ENCODE measurements around the gene KLK15.
"Not testable (repeated sequence)": the region's sequence is repeated elsewhere in the genome, so short reads cannot be mapped to it uniquely, and the experiment has no call there.

The KLK15 gene

DNA sequence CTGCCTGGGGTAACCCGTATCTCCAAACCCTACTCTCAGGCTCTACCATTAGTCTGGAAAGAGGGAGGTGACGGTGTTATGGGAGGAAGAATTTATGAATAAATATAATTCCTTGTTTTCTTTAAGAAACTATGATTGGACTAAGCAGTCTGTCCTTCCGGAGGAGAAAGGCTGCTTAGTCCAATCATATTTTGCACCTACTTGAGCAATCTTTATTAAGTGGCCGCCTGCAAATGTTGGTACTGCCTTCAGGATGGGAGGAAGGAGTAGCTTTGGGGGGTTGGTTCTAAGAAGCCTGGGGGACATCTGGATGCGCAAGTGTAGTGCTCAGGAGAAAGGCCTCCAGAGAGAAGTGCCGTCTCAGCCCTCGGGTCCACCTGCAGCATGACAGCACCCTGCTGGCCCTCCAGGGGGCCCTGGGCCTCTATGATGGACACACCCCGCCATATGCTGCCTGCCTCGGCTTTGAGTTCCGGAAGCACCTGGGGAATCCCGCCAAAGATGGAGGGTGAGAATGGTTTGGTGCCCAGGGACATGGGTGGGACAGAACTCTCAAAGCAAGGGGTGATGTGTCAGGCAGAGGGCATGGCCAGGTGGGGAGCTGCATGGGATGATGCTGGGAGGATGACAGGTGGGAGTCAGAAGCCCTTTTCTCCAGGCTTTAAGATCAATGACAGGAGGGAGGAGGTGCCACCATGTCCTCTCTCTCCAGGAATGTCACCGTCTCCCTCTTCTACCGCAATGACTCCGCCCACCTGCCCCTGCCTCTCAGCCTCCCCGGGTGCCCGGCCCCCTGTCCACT lies 39.1 kb downstream of the KLK15 start:
- H3K4me3 Mint-ChIP-seq = no peak overlapping the region
- ATAC-seq (replicated peaks) = peak; percentile 54
- H3K27ac Mint-ChIP-seq = peak overlapping the region in 1 of 2 donors; percentile 67
- no peaks in the 10 kb centered on the region for H3K9me3 Mint-ChIP-seq
- peaks cover 28% of the 10 kb centered on the region for H3K36me3 Mint-ChIP-seq (ENCODE audit: insufficient read depth)
- H3K4me1 Mint-ChIP-seq (ENCODE audit: low read depth in 2 of 2) = peaks cover 3 to 4% of the 10 kb centered on the region in 2 donors
- DNase-seq = no peak
- no peaks in the 10 kb centered on the region for H3K27me3 Mint-ChIP-seq

DNA sequence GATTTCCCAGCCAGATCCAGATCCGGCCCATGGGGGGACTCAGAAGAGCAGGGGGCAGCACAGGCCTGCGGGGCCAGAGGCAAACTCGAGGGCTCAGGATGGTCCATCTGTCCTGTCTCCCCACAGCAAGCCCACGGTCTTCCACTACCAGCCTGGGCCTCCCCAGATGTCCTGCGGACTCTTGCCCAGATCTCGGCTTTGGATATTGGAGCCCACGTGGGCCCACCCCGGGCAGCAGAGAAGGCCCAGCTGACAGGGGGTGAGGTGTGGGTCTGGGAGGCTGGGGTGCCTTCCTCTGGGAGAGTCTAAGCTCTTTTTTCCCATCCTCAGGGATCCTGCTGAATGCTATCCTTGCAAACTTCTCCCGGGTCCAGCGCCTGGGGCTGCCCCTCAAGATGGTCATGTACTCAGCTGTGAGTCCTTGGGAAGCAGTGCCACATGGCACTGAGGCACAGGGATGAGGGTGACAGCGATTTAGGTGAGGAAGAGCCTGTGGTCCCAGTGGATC lies 39.8 kb downstream of the KLK15 start:
- Mint-ChIP-seq H3K27me3 (no peaks in the 10 kb centered on the region), H3K4me3 (no peak overlapping the region), H3K9me3 (no peaks in the 10 kb centered on the region), H3K27ac (peak overlapping the region in 1 of 2 donors; percentile 67), H3K36me3 (ENCODE audit: insufficient read depth) (peaks cover 25% of the 10 kb centered on the region), H3K4me1 (ENCODE audit: low read depth in 2 of 2) (peaks cover 3 to 4% of the 10 kb centered on the region in 2 donors)
- no peak for DNase-seq
- ATAC-seq (replicated peaks) = no peak

DNA sequence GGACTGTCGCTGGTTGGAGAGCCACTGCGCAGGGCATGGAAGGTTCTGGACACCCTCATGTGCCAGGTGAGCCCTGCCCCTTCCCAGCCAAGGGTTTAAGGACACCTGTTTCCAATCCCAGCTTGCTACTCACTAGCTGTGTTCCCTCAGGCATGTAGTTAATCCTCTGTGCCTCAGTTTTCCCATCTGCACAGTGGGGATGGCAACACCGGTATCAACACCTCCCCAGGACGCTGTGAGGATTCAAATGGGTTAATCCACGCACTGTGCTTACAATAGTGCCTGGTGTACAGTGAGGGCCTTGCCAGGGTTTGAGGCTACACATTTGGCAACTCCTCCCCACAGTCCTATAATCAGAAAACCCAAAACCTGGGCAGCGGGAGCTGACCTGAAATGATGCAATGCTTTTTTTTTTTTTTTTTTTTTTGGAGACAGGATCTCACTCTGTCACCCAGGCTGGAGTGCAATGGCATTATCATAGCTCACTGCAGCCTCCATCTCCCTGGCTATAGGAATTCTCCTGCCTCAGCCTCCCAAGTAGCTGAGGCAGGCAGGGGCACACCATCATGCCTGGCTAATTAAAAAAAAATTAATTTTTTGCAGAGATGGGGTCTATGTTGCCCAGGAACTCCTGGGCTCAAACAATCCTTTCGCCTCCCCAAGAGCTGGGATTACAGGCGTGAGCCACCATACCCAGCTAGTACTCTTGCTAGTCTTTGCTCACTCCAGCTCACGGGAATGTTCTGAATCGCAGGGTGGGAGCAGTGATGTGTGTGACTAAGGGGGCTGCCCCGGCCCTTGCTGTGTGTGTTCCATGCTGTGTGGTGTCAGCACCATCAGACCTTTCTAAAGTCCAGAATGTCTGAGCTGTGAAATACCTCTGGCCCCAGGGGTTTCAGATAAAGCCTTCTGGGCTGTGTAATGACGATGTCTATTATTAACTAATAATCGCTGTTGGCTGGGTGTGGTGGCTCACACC lies 40.8 kb downstream of the KLK15 start:
- H3K27ac Mint-ChIP-seq = peak overlapping the region in 1 of 2 donors; percentile 41
- H3K9me3 Mint-ChIP-seq = no peaks in the 10 kb centered on the region
- H3K27me3 Mint-ChIP-seq = no peaks in the 10 kb centered on the region
- peaks cover 22% of the 10 kb centered on the region for H3K36me3 Mint-ChIP-seq (ENCODE audit: insufficient read depth)
- H3K4me1 Mint-ChIP-seq (ENCODE audit: low read depth in 2 of 2) = peaks cover 3 to 4% of the 10 kb centered on the region in 2 donors
- no peak for ATAC-seq (replicated peaks)
- no peak overlapping the region for H3K4me3 Mint-ChIP-seq
- DNase-seq = no peak

DNA sequence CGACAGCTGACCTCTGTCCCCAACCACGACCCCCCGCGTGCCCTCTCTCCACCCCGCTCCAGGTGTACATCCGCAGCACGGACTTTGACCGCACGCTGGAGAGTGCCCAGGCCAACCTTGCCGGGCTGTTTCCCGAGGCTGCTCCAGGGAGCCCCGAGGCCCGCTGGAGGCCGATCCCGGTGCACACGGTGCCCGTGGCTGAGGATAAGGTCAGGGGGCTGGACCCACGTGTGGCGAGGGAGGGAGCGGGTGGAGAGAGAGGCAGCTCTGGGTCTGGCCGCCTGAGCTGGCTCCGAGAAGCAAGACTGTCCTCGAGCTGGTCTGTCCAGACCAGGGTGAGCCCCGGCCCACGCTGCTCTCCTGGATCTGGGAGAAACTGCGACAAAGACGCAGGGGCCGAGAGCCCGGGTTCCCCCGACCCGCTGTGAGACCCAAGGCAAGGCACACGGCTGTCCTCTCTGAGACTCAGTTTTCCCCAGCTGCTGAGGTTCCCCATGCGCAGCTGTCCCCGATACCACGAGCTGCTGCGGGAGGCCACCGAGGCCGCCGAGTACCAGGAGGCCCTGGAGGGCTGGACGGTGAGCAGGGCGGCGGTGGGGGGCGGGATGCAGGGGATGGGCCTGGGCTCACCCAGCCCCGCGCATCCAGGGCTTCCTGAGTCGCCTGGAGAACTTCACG lies 41.6 kb downstream of the KLK15 start:
- no peaks in the 10 kb centered on the region for H3K27me3 Mint-ChIP-seq
- no peaks in the 10 kb centered on the region for H3K9me3 Mint-ChIP-seq
- no peak overlapping the region for H3K4me3 Mint-ChIP-seq
- no peak for ATAC-seq (replicated peaks)
- H3K36me3 Mint-ChIP-seq (ENCODE audit: insufficient read depth) = peaks cover 15% of the 10 kb centered on the region
- DNase-seq = no peak
- H3K27ac Mint-ChIP-seq = no peak overlapping the region
- peaks cover 3 to 4% of the 10 kb centered on the region in 2 donors for H3K4me1 Mint-ChIP-seq (ENCODE audit: low read depth in 2 of 2)

DNA sequence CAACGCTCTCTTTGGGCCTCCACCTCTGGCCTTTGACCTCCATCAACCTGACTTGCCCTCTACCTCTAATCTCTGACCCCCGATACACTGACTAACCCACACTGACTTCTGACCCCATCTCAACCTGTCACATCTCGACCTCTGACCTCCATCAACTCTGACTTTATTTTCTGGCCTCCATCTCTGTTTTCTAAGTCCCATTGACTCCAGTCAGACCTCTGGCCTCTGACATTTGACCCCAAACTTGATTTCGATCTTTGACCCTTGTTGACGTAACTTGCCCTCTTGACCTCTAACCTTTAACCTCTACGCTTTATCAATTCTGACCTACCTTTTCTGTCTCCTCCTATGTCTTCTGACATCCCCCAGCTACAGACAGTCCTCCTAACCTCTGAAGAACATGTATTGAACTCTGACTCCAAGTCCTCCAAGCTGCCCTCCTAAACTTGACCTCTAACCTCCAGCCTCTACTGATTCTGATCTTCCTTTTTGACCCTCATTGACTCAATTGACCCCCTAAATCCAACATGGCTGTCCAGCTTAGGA lies 42.4 kb downstream of the KLK15 start:
- Mint-ChIP-seq H3K9me3 (no peaks in the 10 kb centered on the region), H3K27me3 (no peaks in the 10 kb centered on the region), H3K4me1 (ENCODE audit: low read depth in 2 of 2) (peaks cover 3 to 4% of the 10 kb centered on the region in 2 donors), H3K36me3 (ENCODE audit: insufficient read depth) (peaks cover 11% of the 10 kb centered on the region), H3K4me3 (no peak overlapping the region), H3K27ac (no peak overlapping the region)
- no peak for DNase-seq
- no peak for ATAC-seq (replicated peaks)

DNA sequence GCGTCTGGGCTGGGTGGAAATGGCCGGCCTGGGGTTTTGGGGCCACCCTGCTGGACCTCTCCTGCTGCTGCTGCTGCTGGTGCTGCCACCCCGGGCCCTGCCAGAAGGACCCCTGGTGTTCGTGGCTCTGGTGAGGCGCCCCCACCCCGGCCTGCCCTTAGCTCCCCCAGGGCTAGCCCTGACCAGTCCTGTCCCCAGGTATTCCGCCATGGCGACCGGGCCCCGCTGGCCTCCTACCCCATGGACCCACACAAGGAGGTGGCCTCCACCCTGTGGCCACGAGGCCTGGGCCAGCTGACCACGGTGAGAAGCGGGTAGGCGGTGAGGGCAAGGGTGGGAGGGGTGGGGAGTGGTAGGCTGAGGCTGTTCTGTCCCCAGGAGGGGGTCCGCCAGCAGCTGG lies 43.0 kb downstream of the KLK15 start, which contains the start of gene ACP4:
Gene ACP4 (plus strand): TSS at position 20 of the 400 bp plus-strand sequence. CDS start 0 bp downstream, at position 20.
- no peak for DNase-seq
- peaks cover 12% of the 10 kb centered on the region for H3K36me3 Mint-ChIP-seq (ENCODE audit: insufficient read depth)
- ATAC-seq (replicated peaks) = no peak
- H3K4me1 Mint-ChIP-seq (ENCODE audit: low read depth in 2 of 2) = peaks cover 3 to 4% of the 10 kb centered on the region in 2 donors
- H3K9me3 Mint-ChIP-seq = no peaks in the 10 kb centered on the region
- H3K27ac Mint-ChIP-seq = peak within 1 kb of the TSS in 1 of 2 donors; percentile 25
- H3K27me3 Mint-ChIP-seq = no peaks in the 10 kb centered on the region
- H3K4me3 Mint-ChIP-seq = no peak within 1 kb of the TSS

DNA sequence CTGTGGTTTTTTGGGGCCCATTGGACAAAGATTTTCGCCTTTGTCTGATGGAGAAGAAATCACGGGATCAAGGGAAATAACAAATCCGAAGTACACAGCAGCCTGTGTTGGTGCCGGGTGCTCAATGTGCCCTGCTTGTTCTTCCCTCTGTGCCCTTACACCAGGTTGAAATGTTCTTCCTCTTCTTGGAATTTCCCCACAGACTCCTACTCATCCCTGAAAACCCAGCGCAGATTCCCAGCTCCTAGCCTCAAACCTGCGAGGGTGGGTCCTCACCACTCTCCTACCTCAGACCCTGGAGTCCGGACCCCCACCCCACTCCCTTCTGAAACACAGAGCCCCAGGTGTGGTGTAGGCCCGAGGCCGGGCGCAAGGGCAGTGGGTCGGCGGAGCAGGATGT lies 48.0 kb downstream of the KLK15 start:
- no peak for ATAC-seq (replicated peaks)
- Mint-ChIP-seq H3K4me1 (ENCODE audit: low read depth in 2 of 2) (peaks cover 6% of the 10 kb centered on the region in 2 donors), H3K9me3 (no peaks in the 10 kb centered on the region), H3K36me3 (ENCODE audit: insufficient read depth) (peaks cover 13% of the 10 kb centered on the region), H3K27me3 (peaks cover 29 to 30% of the 10 kb centered on the region in 2 donors), H3K4me3 (no peak overlapping the region), H3K27ac (no peak overlapping the region)
- DNase-seq = no peak

DNA sequence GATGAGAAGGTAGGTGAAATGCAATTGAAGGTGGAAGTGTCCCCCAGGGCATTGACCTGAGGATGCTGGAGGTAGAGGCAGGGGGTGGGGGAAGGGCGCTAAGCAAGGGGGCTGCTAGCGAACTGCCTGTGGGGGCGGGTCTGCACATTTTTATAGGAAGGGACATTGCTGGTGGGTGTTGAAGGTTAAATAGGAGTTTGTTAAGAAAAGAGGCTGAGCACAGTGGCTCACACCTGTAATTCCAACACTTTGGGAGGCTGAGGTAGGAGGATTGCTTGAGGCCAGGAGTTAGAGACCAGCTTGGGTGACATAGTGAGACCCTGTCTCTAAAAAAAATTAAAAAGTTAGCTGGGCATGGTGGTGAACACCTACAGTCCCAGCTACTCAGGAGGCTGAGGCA lies 48.7 kb downstream of the KLK15 start:
- Mint-ChIP-seq H3K4me3 (no peak overlapping the region), H3K27ac (peak overlapping the region in 1 of 2 donors; percentile 39), H3K36me3 (ENCODE audit: insufficient read depth) (peaks cover 13% of the 10 kb centered on the region), H3K4me1 (ENCODE audit: low read depth in 2 of 2) (peaks cover 6% of the 10 kb centered on the region in 2 donors), H3K9me3 (no peaks in the 10 kb centered on the region), H3K27me3 (peaks cover 35 to 36% of the 10 kb centered on the region in 2 donors)
- ATAC-seq (replicated peaks) = no peak
- no peak for DNase-seq

DNA sequence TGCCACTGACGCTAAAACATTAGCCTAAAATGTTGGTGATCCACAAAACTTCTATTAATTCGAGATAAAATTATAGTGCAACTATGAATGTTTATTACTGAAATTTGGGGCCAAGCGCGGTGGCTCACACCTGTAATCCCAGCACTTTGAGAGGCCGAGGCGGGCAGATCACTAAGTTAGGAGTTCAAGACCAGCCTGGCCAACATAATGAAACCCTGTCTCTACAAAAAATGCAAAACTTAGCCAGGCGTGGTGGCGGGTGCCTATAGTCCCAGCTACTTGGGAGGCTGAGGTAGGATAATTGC lies 49.6 kb downstream of the KLK15 start:
- H3K27me3 Mint-ChIP-seq = peaks cover 44 to 45% of the 10 kb centered on the region in 2 donors
- not testable (repeated sequence) for H3K4me1 Mint-ChIP-seq (ENCODE audit: low read depth in 2 of 2); ATAC-seq (replicated peaks); H3K9me3 Mint-ChIP-seq; DNase-seq
- H3K4me3 Mint-ChIP-seq = peak overlapping the region in 1 of 2 donors; percentile 21
- H3K36me3 Mint-ChIP-seq (ENCODE audit: insufficient read depth) = peaks cover 13% of the 10 kb centered on the region
- peak overlapping the region in 1 of 2 donors; percentile 60 for H3K27ac Mint-ChIP-seq

DNA sequence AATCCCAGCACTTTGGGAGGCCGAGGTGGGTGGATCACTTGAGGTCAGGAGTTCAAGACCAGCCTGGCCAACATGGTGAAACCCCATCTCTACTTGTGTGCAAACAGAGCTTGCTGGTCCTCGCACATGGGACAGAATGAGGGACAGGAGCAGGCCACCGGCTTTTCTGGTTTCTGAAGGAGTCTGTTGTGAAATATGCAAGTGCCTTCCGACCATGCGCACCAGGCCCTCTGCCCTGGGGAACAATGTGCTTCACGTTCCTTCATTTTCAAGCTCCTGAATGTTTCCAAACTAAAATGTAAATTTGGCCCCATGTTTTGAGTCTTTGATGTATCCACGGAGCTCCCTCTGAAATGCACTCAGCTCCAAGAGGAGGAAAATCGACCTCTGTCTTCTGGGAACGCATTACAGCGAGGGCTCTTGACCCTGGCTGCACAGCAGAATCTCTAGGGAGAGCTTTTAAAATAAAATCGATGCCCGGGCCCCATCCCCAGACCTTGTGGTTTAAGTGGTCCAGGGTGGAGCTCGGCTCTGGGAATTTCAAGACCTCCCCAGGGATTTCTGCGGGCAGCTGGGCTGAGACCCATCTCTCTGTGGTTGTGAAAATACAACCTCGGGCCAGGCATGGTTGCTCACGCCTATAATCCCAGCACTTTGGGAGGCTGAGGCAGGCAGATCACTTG lies 52.5 kb downstream of the KLK15 start:
- H3K36me3 Mint-ChIP-seq (ENCODE audit: insufficient read depth) = peaks cover 10% of the 10 kb centered on the region
- H3K27me3 Mint-ChIP-seq = peaks cover 68 to 70% of the 10 kb centered on the region in 2 donors
- no peak for DNase-seq
- H3K27ac Mint-ChIP-seq = no peak overlapping the region
- no peak overlapping the region for H3K4me3 Mint-ChIP-seq
- H3K4me1 Mint-ChIP-seq (ENCODE audit: low read depth in 2 of 2) = peaks cover 8 to 11% of the 10 kb centered on the region in 2 donors
- H3K9me3 Mint-ChIP-seq = no peaks in the 10 kb centered on the region
- no peak for ATAC-seq (replicated peaks)

DNA sequence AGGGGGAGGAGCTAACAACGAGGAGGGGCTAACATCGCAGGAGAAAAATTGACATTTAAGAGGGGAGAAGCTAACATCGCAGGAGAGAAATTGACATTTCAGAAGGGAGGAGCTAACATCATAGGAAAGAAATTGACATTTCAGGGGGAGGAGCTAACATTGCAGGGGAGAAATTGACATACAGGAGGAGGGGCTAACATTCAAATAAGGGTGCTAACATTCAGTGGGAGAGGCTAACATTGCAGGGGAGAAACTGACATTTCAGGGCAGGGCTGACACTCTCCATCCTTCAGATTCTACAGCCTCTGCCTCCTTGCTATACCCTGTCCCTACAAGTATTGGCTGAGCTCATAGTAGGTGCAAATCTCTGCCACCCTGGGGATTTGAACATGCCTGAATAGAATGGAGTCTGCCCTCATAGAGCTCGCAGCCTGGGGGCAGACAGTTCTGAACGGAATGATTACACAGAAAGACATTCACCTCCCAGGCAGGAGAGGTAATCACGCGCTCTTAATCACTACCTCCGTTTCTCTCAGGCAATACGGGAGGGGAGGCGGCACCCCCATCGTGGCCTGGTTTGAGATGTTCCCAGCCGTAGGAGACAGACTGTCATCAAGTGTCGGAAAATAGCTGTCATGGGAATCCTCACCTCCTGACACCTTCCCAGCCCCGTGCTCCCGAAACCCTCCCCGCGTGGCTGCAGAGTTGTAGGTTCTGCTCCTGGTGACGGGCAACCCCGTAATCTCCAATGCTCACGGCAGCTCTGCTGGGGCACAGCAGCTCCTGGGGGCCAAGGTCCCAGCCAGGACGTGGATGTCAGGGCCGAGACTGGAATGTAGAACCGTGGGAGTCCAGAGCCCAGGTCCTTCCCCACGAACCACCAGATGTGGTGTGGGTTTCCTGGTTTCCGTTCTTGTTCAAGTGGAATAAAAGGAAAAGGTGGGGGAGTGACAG lies 53.6 kb downstream of the KLK15 start:
- no peaks in the 10 kb centered on the region for H3K9me3 Mint-ChIP-seq
- H3K4me1 Mint-ChIP-seq (ENCODE audit: low read depth in 2 of 2) = peaks cover 8 to 11% of the 10 kb centered on the region in 2 donors
- DNase-seq (no peak), ATAC-seq (replicated peaks) (no peak)
- no peak overlapping the region for H3K4me3 Mint-ChIP-seq
- H3K36me3 Mint-ChIP-seq (ENCODE audit: insufficient read depth) = peaks cover 9% of the 10 kb centered on the region
- H3K27me3 Mint-ChIP-seq = peaks cover 74 to 81% of the 10 kb centered on the region in 2 donors
- H3K27ac Mint-ChIP-seq = no peak overlapping the region

All from effector memory CD8-positive, alpha-beta T cell (primary cell).